NCI-H82 treated with DMSO at 0.1 percent for 48 hours (cell line): ENCODE results near the gene PARP1.

Experiments used
- DNase-seq: peaks from one replicate; lab custom pipeline; 2025; ENCODE audit not compliant: unreplicated experiment; lab: John Stamatoyannopoulos, UW

PARP1 gene

DNA sequence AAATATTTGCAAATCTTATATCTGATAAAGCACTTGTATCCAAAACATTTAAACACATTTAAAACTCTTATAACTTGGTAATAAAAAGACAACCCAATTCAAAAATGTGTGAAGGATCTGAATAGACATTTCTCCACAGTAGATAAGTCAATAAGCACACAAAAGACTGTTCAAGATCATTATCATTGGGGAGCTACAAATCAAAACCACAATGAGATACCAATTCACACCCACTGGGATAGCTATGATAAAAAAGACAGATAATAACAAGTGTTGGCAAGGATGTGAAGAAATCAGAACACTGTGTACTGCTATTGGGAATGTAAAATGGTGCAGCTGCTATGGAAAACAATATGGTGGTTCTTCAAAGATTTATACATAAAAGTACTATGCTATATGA is 93.8 kb downstream of the PARP1 start:
- no peak for DNase-seq

GRCh38 chr1:226312065-226312464 is 95.8 kb downstream of the PARP1 start:
- DNase-seq = no peak

GRCh38 chr1:226311376-226311775 is 96.5 kb downstream of the PARP1 start:
- no peak for DNase-seq
